ENCODE measurements around the gene FSTL4. TPM values are rescaled to one million over a fixed set of nuclear protein-coding genes. Genes with fewer than 3 reads are reported as not detected.

FSTL4 gene
- total and polyA plus RNA-seq, 4 donors: 0.02 to 0.18 TPM; not detected in 2

DNA sequence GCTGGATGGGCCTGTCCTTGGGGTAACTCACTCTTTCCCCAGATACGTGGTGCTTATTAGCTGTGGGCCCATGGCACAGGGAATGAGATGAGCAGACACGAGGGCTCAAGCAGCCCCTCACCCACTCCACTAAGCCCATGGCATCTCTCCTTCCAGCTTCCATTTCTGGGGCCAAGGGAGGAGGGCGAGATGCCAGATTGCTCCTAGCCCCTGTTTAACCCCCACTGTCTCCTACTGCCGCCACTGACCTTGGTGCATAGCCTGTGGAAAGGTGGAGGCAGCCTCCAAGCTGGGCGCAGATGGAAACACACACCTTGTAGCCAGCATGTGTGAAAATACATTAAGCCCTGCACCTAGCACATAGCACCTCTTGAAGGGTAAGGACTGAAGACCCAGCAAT lies 167.6 kb downstream of the FSTL4 start:
- Histone ChIP-seq H3K27ac (ENCODE audit: low read depth in 1 of 2, low read length in 2 of 2) (no peak overlapping the region), H3K27me3 (ENCODE audit: control insufficient read depth in 4 of 4, insufficient read depth in 4 of 4, low read length in 3 of 4) (no peaks in the 10 kb centered on the region), H3K4me1 (ENCODE audit: control insufficient read depth in 4 of 4, insufficient read depth in 4 of 4, low read length in 3 of 4) (no peaks in the 10 kb centered on the region), H3K9me3 (ENCODE audit: control insufficient read depth in 4 of 4, low read length in 3 of 4) (no peaks in the 10 kb centered on the region), H3K9ac (ENCODE audit: low read depth in 1 of 2, low read length in 2 of 2) (no peak overlapping the region), H3K36me3 (ENCODE audit: control insufficient read depth in 4 of 4, insufficient read depth in 3 of 4, low read depth in 1 of 4, low read length in 3 of 4) (no peaks in the 10 kb centered on the region), H3K4me3 (ENCODE audit: low read depth in 1 of 3, low read length in 3 of 3) (no peak overlapping the region)
- TF ChIP-seq NR2F2 (IDR thresholded peaks at IDR 0.05) (no peak), TAF1 (conservative IDR thresholded peaks at IDR 0.05) (no peak), FOXA2 (IDR thresholded peaks at IDR 0.05) (no peak), FOXA1 (IDR thresholded peaks at IDR 0.05) (no peak), GABPA (IDR thresholded peaks at IDR 0.05 in 1 of 2, conservative IDR thresholded peaks at IDR 0.05 in 1 of 2) (no peak), HNF4A (conservative IDR thresholded peaks at IDR 0.05) (no peak), EGR1 (IDR thresholded peaks at IDR 0.05; ENCODE audit: low read depth in 2 of 2) (no peak), RXRA (IDR thresholded peaks at IDR 0.05) (no peak), RAD21 (IDR thresholded peaks at IDR 0.05) (no peak), YY1 (IDR thresholded peaks at IDR 0.05) (no peak)
- TF ChIP-seq, protein P1, sequence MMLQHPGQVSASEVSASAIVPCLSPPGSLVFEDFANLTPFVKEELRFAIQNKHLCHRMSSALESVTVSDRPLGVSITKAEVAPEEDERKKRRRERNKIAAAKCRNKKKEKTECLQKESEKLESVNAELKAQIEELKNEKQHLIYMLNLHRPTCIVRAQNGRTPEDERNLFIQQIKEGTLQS (IDR thresholded peaks at IDR 0.05): no peak
- TF ChIP-seq, protein P2, sequence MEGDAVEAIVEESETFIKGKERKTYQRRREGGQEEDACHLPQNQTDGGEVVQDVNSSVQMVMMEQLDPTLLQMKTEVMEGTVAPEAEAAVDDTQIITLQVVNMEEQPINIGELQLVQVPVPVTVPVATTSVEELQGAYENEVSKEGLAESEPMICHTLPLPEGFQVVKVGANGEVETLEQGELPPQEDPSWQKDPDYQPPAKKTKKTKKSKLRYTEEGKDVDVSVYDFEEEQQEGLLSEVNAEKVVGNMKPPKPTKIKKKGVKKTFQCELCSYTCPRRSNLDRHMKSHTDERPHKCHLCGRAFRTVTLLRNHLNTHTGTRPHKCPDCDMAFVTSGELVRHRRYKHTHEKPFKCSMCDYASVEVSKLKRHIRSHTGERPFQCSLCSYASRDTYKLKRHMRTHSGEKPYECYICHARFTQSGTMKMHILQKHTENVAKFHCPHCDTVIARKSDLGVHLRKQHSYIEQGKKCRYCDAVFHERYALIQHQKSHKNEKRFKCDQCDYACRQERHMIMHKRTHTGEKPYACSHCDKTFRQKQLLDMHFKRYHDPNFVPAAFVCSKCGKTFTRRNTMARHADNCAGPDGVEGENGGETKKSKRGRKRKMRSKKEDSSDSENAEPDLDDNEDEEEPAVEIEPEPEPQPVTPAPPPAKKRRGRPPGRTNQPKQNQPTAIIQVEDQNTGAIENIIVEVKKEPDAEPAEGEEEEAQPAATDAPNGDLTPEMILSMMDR (IDR thresholded peaks at IDR 0.05; ENCODE audit: low read depth, low read length, missing input control): no peak
- DNase-seq (ENCODE audit: low spot score): no peak
- WGBS: 93% methylated on average over 5 of the region's 5 CpGs

DNA sequence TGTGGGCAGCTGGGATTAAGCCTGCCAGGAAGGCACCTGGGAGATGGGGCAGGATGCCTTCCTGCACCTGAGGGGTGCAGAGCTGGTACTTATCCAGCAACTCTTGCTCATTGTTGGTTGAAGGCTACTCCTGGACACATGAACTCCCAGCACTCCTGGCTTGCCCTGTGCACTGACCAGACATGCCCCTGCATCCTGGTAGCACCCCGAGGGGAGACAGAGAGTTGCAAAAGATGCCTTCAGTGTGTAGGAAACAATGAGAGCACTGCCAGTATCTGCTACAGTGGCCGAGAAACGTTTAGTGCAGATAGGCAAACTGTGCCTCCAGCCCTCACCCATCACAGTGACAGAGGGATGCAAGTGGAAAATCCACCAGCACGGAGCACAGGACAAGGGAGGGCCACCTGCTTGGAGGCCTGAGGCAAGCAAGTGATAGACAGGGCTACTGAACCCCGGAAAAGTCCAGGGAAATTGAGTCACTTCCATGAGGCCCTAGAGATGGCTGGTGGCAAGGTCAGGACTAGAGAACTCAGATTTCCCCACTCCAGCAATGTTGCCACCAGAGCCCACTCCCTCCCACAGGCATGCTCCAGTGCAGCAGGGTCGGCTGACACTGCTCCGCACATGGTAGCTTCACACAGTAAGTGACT lies 171.1 kb downstream of the FSTL4 start:
- Histone ChIP-seq H3K4me3 (ENCODE audit: low read depth in 1 of 3, low read length in 3 of 3) (no peak overlapping the region), H3K36me3 (ENCODE audit: control insufficient read depth in 4 of 4, insufficient read depth in 3 of 4, low read depth in 1 of 4, low read length in 3 of 4) (no peaks in the 10 kb centered on the region), H3K27me3 (ENCODE audit: control insufficient read depth in 4 of 4, insufficient read depth in 4 of 4, low read length in 3 of 4) (no peaks in the 10 kb centered on the region), H3K9me3 (ENCODE audit: control insufficient read depth in 4 of 4, low read length in 3 of 4) (no peaks in the 10 kb centered on the region), H3K4me1 (ENCODE audit: control insufficient read depth in 4 of 4, insufficient read depth in 4 of 4, low read length in 3 of 4) (no peaks in the 10 kb centered on the region), H3K9ac (ENCODE audit: low read depth in 1 of 2, low read length in 2 of 2) (no peak overlapping the region), H3K27ac (ENCODE audit: low read depth in 1 of 2, low read length in 2 of 2) (no peak overlapping the region)
- TF ChIP-seq RXRA (IDR thresholded peaks at IDR 0.05) (no peak), HNF4A (conservative IDR thresholded peaks at IDR 0.05) (no peak), SP1 (IDR thresholded peaks at IDR 0.05) (no peak), FOXA1 (IDR thresholded peaks at IDR 0.05) (no peak), FOXA2 (IDR thresholded peaks at IDR 0.05) (no peak), EGR1 (IDR thresholded peaks at IDR 0.05; ENCODE audit: low read depth in 2 of 2) (no peak), TAF1 (conservative IDR thresholded peaks at IDR 0.05) (no peak), GABPA (IDR thresholded peaks at IDR 0.05 in 1 of 2, conservative IDR thresholded peaks at IDR 0.05 in 1 of 2) (no peak), RAD21 (IDR thresholded peaks at IDR 0.05) (no peak), JUND (IDR thresholded peaks at IDR 0.05) (no peak), HNF4G (IDR thresholded peaks at IDR 0.05) (no peak)
- TF ChIP-seq, protein P3, sequence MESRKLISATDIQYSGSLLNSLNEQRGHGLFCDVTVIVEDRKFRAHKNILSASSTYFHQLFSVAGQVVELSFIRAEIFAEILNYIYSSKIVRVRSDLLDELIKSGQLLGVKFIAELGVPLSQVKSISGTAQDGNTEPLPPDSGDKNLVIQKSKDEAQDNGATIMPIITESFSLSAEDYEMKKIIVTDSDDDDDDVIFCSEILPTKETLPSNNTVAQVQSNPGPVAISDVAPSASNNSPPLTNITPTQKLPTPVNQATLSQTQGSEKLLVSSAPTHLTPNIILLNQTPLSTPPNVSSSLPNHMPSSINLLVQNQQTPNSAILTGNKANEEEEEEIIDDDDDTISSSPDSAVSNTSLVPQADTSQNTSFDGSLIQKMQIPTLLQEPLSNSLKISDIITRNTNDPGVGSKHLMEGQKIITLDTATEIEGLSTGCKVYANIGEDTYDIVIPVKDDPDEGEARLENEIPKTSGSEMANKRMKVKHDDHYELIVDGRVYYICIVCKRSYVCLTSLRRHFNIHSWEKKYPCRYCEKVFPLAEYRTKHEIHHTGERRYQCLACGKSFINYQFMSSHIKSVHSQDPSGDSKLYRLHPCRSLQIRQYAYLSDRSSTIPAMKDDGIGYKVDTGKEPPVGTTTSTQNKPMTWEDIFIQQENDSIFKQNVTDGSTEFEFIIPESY (IDR thresholded peaks at IDR 0.05): no peak
- TF ChIP-seq, protein P1 (IDR thresholded peaks at IDR 0.05): no peak
- TF ChIP-seq, protein P4, sequence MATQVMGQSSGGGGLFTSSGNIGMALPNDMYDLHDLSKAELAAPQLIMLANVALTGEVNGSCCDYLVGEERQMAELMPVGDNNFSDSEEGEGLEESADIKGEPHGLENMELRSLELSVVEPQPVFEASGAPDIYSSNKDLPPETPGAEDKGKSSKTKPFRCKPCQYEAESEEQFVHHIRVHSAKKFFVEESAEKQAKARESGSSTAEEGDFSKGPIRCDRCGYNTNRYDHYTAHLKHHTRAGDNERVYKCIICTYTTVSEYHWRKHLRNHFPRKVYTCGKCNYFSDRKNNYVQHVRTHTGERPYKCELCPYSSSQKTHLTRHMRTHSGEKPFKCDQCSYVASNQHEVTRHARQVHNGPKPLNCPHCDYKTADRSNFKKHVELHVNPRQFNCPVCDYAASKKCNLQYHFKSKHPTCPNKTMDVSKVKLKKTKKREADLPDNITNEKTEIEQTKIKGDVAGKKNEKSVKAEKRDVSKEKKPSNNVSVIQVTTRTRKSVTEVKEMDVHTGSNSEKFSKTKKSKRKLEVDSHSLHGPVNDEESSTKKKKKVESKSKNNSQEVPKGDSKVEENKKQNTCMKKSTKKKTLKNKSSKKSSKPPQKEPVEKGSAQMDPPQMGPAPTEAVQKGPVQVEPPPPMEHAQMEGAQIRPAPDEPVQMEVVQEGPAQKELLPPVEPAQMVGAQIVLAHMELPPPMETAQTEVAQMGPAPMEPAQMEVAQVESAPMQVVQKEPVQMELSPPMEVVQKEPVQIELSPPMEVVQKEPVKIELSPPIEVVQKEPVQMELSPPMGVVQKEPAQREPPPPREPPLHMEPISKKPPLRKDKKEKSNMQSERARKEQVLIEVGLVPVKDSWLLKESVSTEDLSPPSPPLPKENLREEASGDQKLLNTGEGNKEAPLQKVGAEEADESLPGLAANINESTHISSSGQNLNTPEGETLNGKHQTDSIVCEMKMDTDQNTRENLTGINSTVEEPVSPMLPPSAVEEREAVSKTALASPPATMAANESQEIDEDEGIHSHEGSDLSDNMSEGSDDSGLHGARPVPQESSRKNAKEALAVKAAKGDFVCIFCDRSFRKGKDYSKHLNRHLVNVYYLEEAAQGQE (IDR thresholded peaks at IDR 0.05): no peak
- TF ChIP-seq, protein P2 (IDR thresholded peaks at IDR 0.05; ENCODE audit: low read depth, low read length, missing input control): no peak
- WGBS: 82% methylated on average over 7 of the region's 7 CpGs
- no peak for DNase-seq (ENCODE audit: low spot score)

Data from liver (tissue), 9 donors.